CD14-positive monocyte (primary cell): ENCODE measurements around the gene MBP. TPM values are rescaled to one million over a fixed set of nuclear protein-coding genes. Genes with fewer than 3 reads are reported as not detected.

Source experiments
- DNase-seq, 3 donors: peaks; one replicate each; pipeline ENCODE4 v3.0.0-alpha.2; 2011 to 2022
- H2AFZ ChIP-seq: 2 replicates; pipeline ENCODE4 v1.6.0; 2012; ENCODE audit warnings: mild to moderate bottlenecking, low read depth, low read length, inconsistent platforms; ENCODE audit not compliant: insufficient read depth, poor library complexity, severe bottlenecking
- H3K27ac ChIP-seq, 2 donors: 1 replicate in 1 of 2; 2 replicates in 1 of 2; pipeline ENCODE4 v1.5.1; 2012 to 2013; ENCODE audit warnings: low read length in 2 of 2, control low read depth in 1 of 2, inconsistent platforms in 1 of 2, low read depth in 1 of 2, mild to moderate bottlenecking in 1 of 2
- H3K27me3 ChIP-seq, 2 donors: one replicate each; pipeline versions ENCODE4 v1.6.0 to v1.6.1; 2011 to 2013; ENCODE audit warnings: low read length in 2 of 2; ENCODE audit not compliant: control insufficient read depth in 2 of 2, insufficient read depth in 2 of 2
- H3K36me3 ChIP-seq, 2 donors: replicated peaks in 1 of 2; 1 replicate in 1 of 2; 2 replicates in 1 of 2; pipeline versions ENCODE4 v1.5.1 to v1.6.1; 2012 to 2013; ENCODE audit warnings: low read length in 2 of 2, control low read depth in 1 of 2, inconsistent platforms in 1 of 2, mild to moderate bottlenecking in 1 of 2; ENCODE audit not compliant: insufficient read depth in 2 of 2, control insufficient read depth in 1 of 2
- H3K4me1 ChIP-seq, 2 donors: 1 replicate in 1 of 2; 2 replicates in 1 of 2; pipeline versions ENCODE4 v1.5.1 to v1.6.1; 2012 to 2013; ENCODE audit warnings: low read length in 2 of 2, control low read depth in 1 of 2, inconsistent platforms in 1 of 2, mild to moderate bottlenecking in 1 of 2, moderate library complexity in 1 of 2; ENCODE audit not compliant: insufficient read depth in 2 of 2, control insufficient read depth in 1 of 2
- H3K4me2 ChIP-seq: replicated peaks from 2 replicates; pipeline ENCODE3; 2012; ENCODE audit warnings: low read length, moderate library complexity, mild to moderate bottlenecking; ENCODE audit not compliant: poor library complexity, severe bottlenecking; ENCODE audit errors: extremely low read depth
- H3K4me3 ChIP-seq, 3 experiments: fragments of 200-600 bp in 1 of 3; sonication (generic) in 1 of 3; replicated peaks in 1 of 3; 1 replicate in 2 of 3; 2 replicates in 1 of 3; pipeline ENCODE4 v1.5.1; 2011 to 2013; ENCODE audit warnings: low read length in 3 of 3, mild to moderate bottlenecking in 3 of 3, control low read depth in 2 of 3, low read depth in 2 of 3, inconsistent platforms in 1 of 3, moderate library complexity in 1 of 3
- H3K79me2 ChIP-seq: 2 replicates; pipeline ENCODE4 v1.6.0; 2012; ENCODE audit warnings: mild to moderate bottlenecking, control low read depth, inconsistent platforms, low read length, moderate library complexity; ENCODE audit not compliant: insufficient read depth
- H3K9ac ChIP-seq: 2 replicates; pipeline ENCODE4 v1.6.0; 2017; ENCODE audit warnings: low read length, mild to moderate bottlenecking; ENCODE audit not compliant: insufficient read depth, poor library complexity, severe bottlenecking
- H3K9me3 ChIP-seq, 2 donors: replicated peaks in 1 of 2; 1 replicate in 1 of 2; 2 replicates in 1 of 2; pipeline versions ENCODE4 v1.5.1 to v1.6.1; 2012 to 2013; ENCODE audit warnings: low read length in 2 of 2, control low read depth in 1 of 2; ENCODE audit not compliant: control insufficient read depth in 1 of 2, insufficient read depth in 1 of 2
- H4K20me1 ChIP-seq: 2 replicates; pipeline ENCODE4 v1.6.0; 2012; ENCODE audit warnings: mild to moderate bottlenecking, low read length, control low read depth, moderate library complexity; ENCODE audit not compliant: insufficient read depth
- H3K27ac Mint-ChIP-seq, 7 donors: one replicate each; pipeline ENCODE4 v1.8.0; 2020; ENCODE audit warnings: mild to moderate bottlenecking in 7 of 7, mixed read lengths in 7 of 7, moderate library complexity in 6 of 7, inconsistent platforms in 2 of 7
- H3K27me3 Mint-ChIP-seq, 3 donors: one replicate each; pipeline ENCODE4 v1.8.0; 2021 to 2022; ENCODE audit warnings: low read depth in 3 of 3, mild to moderate bottlenecking in 3 of 3, mixed read lengths in 3 of 3, moderate library complexity in 3 of 3, inconsistent platforms in 1 of 3
- H3K36me3 Mint-ChIP-seq, 2 donors: one replicate each; pipeline ENCODE4 v1.8.0; 2020; ENCODE audit warnings: mixed read lengths in 2 of 2, inconsistent platforms in 1 of 2, mild to moderate bottlenecking in 1 of 2
- H3K4me1 Mint-ChIP-seq: one replicate; pipeline ENCODE4 v1.8.0; 2020; ENCODE audit warnings: mild to moderate bottlenecking, mixed read lengths
- H3K4me3 Mint-ChIP-seq, 2 donors: one replicate each; pipeline ENCODE4 v1.8.0; 2020; ENCODE audit warnings: mild to moderate bottlenecking in 2 of 2, mixed read lengths in 2 of 2, moderate library complexity in 1 of 2
- H3K9me3 Mint-ChIP-seq, 7 donors: one replicate each; pipeline ENCODE4 v1.8.0; 2020 to 2022; ENCODE audit warnings: mixed read lengths in 7 of 7, mild to moderate bottlenecking in 6 of 7, moderate library complexity in 6 of 7, inconsistent platforms in 2 of 7
- WGBS: methylation state at CpG from one replicate; pipeline ENCODE4 v1.1.5; 2013; ENCODE audit warnings: missing lambda C conversion rate; ENCODE audit not compliant: insufficient coverage; 5-methylcytosine and 5-hydroxymethylcytosine counted together
- intact Hi-C, 2 donors: fragments of 100-400 bp; cut with micrococcal nuclease; formaldehyde crosslinking; loops; one replicate each; pipeline versions ENCODE4 v1.15.0 to v1.15.1; 2023
- polyA plus RNA-seq, 3 donors: library from polyadenylated mRNA; depleted of rRNA in 1 of 3; unstranded in 2 of 3; stranded (reverse) in 1 of 3; fragments of 300-500 nt in 2 of 3; fragments of >200 nt in 1 of 3; fragmentation: Illumina TruSeq in 2 of 3; gene quantifications; 1 replicate in 2 of 3; 2 replicates in 1 of 3; pipeline ENCODE4 v1.2.3, GENCODE V29; 2012 to 2021
- TF ChIP-seq, protein P1 (sequence below): fragments of 200-600 bp; IDR thresholded peaks from one replicate; pipeline ENCODE4 v1.8.0; 2022; ENCODE audit warnings: antibody characterized with exemption, mild to moderate bottlenecking

The MBP gene
- polyA plus RNA-seq, 3 donors = 47.7 to 81.0 (median 50.4) TPM

DNA sequence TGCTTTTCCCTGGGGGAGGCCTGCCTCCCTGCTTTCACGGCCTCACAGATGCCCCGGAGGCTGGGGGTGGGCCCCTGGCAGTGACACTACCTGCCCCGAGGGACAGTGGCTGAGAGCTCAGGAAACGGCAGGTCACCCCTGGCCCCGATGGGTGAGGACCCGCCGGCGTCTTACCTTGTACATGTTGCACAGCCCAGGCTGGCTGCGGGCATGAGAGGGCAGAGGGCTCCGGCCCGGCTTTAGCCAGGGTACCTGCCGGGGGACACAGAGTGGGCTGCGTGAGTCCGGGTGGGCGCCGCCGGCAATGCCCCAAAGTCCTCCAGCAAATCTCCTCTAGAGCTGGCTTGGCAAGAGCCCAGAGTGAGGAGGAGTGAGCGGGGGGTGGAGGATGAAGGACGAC, 122.9 kb downstream of the MBP start:
- Histone ChIP-seq H3K27me3 (no peaks in the 10 kb centered on the region), H3K27ac (no peak overlapping the region), H3K4me2 (no peak overlapping the region), H3K4me1 (peaks cover 58 to 64% of the 10 kb centered on the region in 2 donors), H4K20me1 (peaks cover 25% of the 10 kb centered on the region), H2AFZ (no peak overlapping the region), H3K79me2 (peaks cover 34% of the 10 kb centered on the region), H3K9ac (no peak overlapping the region), H3K36me3 (peaks cover 23 to 42% of the 10 kb centered on the region in 2 donors), H3K9me3 (no peaks in the 10 kb centered on the region), H3K4me3 (no peak overlapping the region)
- H3K4me3 Mint-ChIP-seq = no peak overlapping the region
- peaks cover 39 to 51% of the 10 kb centered on the region in 2 donors for H3K36me3 Mint-ChIP-seq
- H3K27ac Mint-ChIP-seq = peak overlapping the region in 1 of 7 donors; percentile 58
- DNase-seq = no peak
- H3K4me1 Mint-ChIP-seq = peaks cover 62% of the 10 kb centered on the region
- WGBS = 94% methylated on average over 18 of the region's 19 CpGs
- intact Hi-C loops = loop anchor here in 1 of 2 donors (10.0 kb wide), 1 partner anchor 95 kb away; no protein-coding TSS in a partner anchor
- TF ChIP-seq, protein P1, sequence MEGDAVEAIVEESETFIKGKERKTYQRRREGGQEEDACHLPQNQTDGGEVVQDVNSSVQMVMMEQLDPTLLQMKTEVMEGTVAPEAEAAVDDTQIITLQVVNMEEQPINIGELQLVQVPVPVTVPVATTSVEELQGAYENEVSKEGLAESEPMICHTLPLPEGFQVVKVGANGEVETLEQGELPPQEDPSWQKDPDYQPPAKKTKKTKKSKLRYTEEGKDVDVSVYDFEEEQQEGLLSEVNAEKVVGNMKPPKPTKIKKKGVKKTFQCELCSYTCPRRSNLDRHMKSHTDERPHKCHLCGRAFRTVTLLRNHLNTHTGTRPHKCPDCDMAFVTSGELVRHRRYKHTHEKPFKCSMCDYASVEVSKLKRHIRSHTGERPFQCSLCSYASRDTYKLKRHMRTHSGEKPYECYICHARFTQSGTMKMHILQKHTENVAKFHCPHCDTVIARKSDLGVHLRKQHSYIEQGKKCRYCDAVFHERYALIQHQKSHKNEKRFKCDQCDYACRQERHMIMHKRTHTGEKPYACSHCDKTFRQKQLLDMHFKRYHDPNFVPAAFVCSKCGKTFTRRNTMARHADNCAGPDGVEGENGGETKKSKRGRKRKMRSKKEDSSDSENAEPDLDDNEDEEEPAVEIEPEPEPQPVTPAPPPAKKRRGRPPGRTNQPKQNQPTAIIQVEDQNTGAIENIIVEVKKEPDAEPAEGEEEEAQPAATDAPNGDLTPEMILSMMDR = no peak
- H3K9me3 Mint-ChIP-seq = no peaks in the 10 kb centered on the region
- no peaks in the 10 kb centered on the region for H3K27me3 Mint-ChIP-seq

DNA sequence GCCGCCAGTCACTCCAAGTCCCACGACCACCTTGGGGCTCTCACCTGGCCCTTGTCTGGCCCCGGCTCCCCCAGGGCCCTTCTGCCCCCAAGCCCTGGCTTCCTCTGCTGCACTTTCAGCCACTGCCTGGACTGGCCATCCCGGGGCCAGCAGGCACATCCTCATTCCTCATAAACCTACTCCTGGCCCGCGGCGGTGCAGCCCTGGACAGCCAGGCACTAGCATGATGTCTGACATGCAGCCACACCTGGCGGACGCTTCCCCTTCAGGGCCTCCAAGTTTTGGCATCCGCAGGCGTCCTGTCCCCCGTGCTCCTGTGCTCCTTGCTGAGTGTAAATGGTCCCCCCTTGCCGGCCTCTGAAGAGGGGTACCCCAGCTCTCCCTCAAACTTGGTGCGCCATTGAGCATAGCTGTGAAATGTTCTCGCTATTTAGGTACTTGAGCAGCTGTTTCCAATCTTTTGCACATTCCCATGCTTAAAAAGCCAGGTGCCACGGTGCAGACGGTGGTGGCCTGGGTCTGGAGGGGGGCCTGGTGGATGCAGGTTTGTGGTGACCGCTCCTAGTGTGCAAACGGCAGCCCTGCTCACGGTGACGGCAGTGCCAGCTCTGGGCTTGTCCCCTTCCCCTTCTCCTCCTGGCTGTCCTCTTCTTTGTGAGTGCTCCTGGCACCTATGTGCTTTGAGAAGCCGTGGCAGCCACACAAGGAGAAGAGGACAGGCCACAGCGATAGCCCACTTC, 123.8 kb downstream of the MBP start:
- Histone ChIP-seq H3K4me2 (no peak overlapping the region), H3K27ac (no peak overlapping the region), H3K9ac (no peak overlapping the region), H3K4me1 (peaks cover 58 to 64% of the 10 kb centered on the region in 2 donors), H4K20me1 (peaks cover 16% of the 10 kb centered on the region), H3K9me3 (no peaks in the 10 kb centered on the region), H3K79me2 (peaks cover 27% of the 10 kb centered on the region), H2AFZ (no peak overlapping the region), H3K4me3 (no peak overlapping the region), H3K27me3 (no peaks in the 10 kb centered on the region), H3K36me3 (peaks cover 23 to 42% of the 10 kb centered on the region in 2 donors)
- Mint-ChIP-seq H3K27ac (peak overlapping the region in 4 of 7 donors; percentile 15 to 70 (median 52)), H3K4me3 (no peak overlapping the region), H3K4me1 (peaks cover 63% of the 10 kb centered on the region), H3K9me3 (no peaks in the 10 kb centered on the region), H3K36me3 (peaks cover 35 to 44% of the 10 kb centered on the region in 2 donors), H3K27me3 (no peaks in the 10 kb centered on the region)
- TF ChIP-seq, protein P1 = no peak
- WGBS = 92% methylated on average over 14 of the region's 23 CpGs
- intact Hi-C loops = loop anchor here in 1 of 2 donors (10.0 kb wide), 1 partner anchor 96 kb away; no protein-coding TSS in a partner anchor
- DNase-seq = no peak
